NCI-H2029 treated with DMSO at 0.1 percent for 48 hours (cell line): ENCODE measurements around the gene DPP7.

Experiments used
- DNase-seq: peaks from one replicate; lab custom pipeline; 2025; lab: John Stamatoyannopoulos, UW

The DPP7 gene

GRCh38 chr9:137086531-137087408, 27.8 kb downstream of the DPP7 start, which contains the start of gene MAN1B1:
TSS of gene MAN1B1 (plus strand) at chr9:137086985. CDS start at chr9:137087000, 15 bp downstream.
- DNase-seq: peak; percentile 90

DNA sequence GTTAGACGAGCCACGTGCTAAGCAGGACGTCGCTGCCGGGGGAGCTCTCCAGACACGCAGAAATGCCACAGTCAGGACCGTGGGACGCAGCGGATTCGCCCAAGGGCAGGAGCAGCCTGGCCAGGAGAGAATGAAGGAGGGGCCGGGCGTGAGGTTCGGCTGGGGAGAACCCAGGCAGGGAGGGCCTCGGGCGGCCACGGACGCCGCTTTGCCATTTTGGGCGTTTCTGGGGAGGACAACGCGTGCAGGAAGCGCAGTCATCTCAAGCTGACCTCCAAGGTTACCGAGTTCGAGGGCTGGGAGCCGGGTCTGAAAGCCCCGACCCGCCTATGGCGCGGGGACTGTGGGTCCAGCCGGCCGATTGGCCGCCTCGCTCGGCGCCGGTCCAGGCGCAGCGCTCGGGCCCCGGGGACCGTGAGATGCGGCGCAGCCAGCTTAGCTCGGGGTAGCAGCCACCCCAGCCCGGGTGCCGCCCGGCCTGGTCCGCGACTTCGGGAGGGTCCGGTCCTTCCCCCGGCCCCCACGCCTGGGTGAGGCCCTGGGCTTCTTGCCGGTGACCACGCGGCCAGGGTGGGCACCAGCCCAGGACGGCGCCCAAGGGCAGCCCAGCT, 28.5 kb downstream of the DPP7 start:
- DNase-seq: no peak

DNA sequence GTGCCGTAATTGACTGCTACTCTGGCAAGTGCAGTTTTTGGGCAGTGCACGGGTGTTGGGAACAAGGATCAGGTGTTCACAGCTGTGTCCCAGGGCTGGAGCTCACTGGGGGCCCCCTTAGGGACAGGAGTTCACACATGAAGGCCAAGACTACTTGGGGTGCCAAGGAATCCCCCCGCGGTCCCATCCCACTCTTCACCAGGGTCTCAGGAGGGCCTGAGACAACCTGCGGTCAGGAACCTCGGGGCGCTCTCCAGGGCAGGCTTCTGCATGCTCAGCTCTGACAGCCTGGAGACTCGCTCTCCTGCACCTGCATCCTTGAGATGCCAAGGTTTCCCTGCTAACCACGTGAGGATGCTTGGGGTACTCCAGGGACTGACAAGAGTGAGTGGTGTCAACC, 30.0 kb downstream of the DPP7 start:
- DNase-seq: no peak

- no peak for DNase-seq
These were observed 31.0 kb downstream of the DPP7 start for GRCh38 chr9:137083394-137084004.

GRCh38 chr9:137082925-137083290, 31.6 kb downstream of the DPP7 start:
- no peak for DNase-seq

DNA sequence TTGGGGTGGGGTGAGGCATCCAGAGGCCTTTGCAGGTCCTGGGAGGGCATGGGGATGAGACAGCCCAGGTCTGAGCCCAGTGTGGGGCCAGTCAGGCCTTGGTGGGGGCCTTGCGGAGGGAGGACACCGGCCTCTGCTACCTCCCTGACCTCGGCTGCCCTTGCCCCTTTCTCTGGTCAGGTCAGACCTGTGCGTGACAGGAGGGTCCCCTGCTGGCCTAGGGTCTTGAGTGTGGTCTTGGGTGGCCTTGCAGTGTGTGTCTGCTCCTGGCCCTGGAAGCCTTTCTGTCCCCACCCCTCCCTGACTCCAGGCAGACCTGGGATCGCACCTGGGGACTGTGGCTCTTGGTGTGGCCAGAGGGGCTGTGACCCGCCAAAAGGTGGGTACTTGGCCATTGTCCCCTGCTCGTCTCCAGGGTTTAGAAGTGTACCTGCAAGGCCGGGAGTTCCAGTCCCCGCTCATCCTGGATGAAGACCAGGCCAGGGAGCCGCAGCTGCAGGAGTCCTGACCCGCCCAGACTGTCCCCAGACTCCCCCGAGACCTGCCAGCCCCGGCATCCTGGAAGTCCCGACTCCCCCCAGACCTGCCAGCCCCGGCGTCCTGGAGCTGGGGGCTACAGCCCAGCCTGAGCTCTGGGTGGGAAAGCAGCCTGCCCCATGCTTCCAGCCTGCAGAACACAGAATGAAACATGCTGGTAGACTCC, 32.2 kb downstream of the DPP7 start:
- no peak for DNase-seq

- DNase-seq: no peak
These were observed 34.0 kb downstream of the DPP7 start for GRCh38 chr9:137080260-137081122.

DNA sequence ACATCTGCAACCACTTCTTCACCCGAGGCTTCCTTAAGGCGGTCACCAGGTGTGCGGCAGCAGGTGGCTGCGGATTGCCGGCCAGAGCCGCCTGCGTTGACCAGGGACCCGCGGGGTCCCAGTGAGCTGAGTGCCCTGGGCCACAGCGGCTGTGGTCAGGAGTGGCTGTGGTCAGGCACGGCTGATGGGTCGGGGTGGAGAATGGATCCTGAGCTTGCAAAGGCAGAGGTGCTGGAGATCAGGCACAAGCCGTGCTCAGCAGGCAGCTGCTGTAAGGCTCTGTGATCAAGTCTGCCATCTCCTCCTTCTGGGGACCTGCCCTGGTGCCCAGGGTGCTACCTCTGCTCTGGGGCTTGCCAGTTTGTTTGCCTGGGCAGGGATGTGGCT, 35.1 kb downstream of the DPP7 start:
- DNase-seq: no peak

DNA sequence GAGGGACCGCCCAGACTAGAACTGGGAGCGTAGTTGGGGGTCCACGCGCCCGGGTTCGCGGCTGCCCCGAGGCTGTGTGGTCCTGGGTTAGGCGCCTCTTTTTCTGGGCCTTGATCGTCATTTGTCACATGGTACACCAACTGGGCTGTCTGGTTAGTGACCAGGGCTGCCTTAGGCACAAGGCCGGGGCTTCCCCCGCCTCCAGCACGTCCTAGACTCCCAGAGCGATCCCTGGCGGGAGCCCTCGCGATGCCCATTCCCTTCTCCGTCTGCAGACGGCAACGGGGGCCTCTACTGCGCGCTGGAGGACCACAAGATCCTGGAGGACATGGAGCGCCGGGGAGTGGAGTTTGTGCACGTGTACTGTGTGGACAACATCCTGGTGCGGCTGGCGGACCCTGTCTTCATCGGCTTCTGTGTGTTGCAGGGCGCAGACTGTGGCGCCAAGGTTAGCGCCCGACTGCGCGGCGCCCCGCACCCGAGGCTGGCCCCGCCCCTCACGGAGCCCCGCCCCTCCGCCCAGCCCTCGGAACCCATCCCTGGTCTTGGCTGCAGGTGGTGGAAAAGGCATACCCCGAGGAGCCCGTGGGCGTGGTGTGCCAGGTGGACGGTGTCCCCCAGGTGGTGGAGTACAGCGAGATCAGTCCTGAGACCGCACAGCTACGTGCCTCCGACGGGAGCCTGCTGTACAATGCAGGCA, 35.7 kb downstream of the DPP7 start:
- DNase-seq: no peak

DNA sequence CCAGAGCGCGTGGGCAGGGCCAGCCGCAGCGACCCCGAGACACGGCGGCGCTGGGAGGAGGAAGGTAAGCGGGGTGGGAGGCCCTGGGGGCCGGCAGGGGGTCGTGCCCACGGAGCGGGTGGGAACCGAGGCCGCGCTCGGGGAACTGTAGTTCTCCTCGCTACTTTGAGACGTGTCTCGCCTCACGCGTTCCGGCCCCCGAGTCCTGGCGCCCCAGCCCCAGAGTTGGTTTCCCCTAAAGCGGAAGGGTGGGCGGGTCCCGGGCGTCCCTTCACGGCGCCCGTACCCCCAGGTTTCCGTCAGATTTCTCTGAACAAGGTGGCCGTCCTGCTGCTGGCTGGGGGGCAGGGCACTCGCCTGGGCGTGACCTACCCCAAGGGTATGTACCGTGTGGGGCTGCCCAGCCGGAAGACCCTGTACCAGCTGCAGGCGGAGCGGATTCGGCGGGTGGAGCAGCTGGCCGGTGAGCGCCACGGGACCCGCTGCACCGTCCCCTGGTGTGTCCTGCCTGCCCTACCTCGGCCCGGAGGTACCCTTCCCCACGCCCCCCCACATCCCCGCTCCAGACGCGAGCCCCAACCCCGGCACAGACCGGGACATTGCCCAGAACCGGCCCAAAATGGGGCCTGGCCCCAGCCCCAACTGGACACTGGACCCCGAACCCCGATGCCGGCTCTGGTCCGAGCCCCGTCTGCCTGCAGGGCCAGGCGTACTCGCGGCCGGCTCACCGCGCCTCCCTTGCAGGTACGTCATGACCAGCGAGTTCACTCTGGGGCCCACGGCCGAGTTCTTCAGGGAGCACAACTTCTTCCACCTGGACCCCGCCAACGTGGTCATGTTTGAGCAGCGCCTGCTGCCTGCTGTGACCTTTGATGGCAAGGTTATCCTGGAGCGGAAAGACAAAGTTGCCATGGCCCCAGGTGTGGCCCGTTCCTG, 36.5 kb downstream of the DPP7 start:
- no peak for DNase-seq

GRCh38 chr9:137077010-137077747, 37.4 kb downstream of the DPP7 start, which contains the start of gene UAP1L1:
TSS of gene UAP1L1 (plus strand) at chr9:137077517. CDS start at chr9:137077533, 16 bp downstream.
- no peak for DNase-seq

- DNase-seq: no peak
These were observed 37.9 kb downstream of the DPP7 start for GRCh38 chr9:137076636-137077009.

GRCh38 chr9:137075275-137075775, 39.2 kb downstream of the DPP7 start:
- no peak for DNase-seq

GRCh38 chr9:137074657-137075274, 39.8 kb downstream of the DPP7 start:
- no peak for DNase-seq

DNA sequence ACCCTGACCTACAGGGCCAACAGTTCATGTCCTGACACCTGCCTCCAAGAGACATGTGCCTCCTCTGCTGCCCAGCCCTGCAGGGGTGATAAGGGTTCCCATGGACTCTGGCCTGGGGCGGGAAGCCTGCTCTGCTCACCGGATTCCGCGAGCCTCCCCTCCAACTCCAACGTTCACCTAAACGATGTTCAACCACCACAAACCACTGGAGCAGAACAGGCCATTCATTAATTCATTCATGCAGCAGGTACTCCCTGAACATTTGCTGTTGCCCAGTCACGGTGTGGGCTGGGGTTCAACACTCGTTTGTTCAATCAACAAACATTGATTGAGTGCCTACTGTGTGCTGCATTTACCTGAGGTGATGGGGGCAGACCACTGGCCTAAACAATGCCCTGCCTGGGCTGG, 40.5 kb downstream of the DPP7 start:
- no peak for DNase-seq

- no peak for DNase-seq
These were observed 43.3 kb downstream of the DPP7 start for GRCh38 chr9:137071282-137071681.

- DNase-seq: no peak
These were observed 43.6 kb downstream of the DPP7 start for GRCh38 chr9:137070906-137071275.

DNA sequence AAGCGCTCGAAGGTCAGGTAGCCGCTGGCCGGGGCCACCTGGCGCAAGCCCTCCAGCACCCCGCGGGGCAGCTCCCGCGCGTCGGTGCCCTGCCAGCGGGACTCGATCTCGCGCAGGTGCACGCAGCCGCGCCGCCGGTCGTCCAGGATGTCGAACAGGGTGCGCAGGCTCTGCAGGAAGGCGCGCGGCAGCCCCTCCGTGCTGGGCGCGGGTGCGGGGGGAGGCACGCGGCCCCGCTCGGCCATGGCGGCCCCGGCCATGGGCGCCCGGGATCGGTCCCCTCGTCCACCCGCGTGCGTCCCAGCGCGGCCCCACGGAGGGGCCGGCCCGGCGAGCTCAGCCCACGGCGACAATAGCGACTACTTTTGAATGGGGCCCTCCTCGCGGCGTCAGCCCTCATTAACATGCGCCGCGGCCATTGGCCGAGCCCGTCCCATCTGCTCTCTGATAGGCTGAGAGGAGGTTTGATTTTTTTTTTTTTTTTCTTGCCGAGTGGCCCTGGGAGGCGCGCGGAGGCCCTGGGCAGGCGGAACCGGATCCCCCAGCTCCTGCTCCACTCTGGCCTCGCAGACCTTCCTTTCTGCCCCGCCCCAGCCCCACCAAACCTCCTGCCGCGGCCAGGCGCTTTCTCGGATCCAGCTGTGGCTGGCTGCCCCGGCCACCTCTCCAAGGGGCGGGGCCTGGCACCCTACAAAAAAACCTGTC, 44.2 kb downstream of the DPP7 start, which contains the start of gene SAPCD2:
SAPCD2 (minus strand) TSS at position 357 of the 705 bp plus-strand sequence; CDS start at position 260, 97 bp downstream.
- DNase-seq: peak; percentile 72
